ENCODE measurements around the gene ICE2.

Gene ICE2

DNA sequence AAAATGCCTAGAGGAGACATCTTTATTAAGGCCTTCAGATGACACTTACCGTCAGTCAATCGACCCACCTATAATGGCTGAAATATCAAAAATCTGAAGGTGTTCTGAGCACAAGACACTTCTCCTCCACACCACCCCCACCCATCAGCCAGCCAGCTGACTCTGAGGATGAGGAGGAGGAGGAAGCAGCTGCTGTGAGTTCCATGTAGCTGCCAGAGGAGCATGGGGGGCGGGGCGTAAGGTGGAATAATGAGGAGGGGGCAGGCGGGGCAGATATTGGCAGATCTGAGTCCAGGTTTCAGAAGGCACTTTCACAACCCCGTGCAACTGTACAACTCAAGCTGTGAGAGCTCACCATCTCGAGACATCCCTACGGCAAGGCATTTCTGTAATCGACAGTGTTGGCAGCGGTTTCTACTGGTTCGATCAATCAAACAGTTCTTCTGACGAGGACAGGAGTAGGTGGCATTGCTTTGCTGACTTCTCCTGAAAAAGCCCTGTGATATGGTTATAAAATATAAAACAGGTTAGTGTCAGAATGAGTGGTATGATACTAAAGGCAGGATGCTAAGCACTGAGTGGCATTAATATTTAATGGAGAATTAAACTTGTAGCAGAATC is 35.4 kb upstream of the ICE2 start:
- no peak overlapping the region for H3K27ac ChIP-seq
- no peak overlapping the region for H3K4me3 ChIP-seq (ENCODE audit: low read depth, low read length)
- peaks cover 46% of the 10 kb centered on the region for H3K36me3 ChIP-seq
- no peak for DNase-seq
- TF ChIP-seq, protein P1, sequence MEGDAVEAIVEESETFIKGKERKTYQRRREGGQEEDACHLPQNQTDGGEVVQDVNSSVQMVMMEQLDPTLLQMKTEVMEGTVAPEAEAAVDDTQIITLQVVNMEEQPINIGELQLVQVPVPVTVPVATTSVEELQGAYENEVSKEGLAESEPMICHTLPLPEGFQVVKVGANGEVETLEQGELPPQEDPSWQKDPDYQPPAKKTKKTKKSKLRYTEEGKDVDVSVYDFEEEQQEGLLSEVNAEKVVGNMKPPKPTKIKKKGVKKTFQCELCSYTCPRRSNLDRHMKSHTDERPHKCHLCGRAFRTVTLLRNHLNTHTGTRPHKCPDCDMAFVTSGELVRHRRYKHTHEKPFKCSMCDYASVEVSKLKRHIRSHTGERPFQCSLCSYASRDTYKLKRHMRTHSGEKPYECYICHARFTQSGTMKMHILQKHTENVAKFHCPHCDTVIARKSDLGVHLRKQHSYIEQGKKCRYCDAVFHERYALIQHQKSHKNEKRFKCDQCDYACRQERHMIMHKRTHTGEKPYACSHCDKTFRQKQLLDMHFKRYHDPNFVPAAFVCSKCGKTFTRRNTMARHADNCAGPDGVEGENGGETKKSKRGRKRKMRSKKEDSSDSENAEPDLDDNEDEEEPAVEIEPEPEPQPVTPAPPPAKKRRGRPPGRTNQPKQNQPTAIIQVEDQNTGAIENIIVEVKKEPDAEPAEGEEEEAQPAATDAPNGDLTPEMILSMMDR (IDR thresholded peaks at IDR 0.05; ENCODE audit: low read depth, low read length), result no peak
- no peaks in the 10 kb centered on the region for H3K27me3 ChIP-seq (ENCODE audit: insufficient read depth, low read depth, severe bottlenecking)
- H3K9me3 ChIP-seq (ENCODE audit: severe bottlenecking), result no peaks in the 10 kb centered on the region

DNA sequence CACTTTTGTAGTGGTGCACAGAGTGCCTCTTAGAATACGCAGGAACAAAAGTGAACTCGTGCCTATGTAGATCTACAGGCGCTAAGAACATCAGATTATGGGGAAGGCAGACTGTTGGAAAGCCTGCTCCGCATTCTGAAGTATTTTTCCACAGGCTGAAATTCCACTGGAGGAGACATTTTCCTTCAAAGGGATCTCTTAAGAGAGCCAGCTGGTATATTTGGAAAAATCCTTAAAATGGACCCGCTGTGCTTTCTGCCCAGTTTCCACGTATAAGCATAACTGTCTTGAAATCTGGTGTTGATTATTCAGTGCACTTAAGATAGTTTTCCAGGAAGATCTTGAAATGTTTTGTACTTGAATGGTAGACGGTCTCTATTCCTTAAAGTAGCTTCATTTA is 34.7 kb upstream of the ICE2 start:
- TF ChIP-seq, protein P1 (IDR thresholded peaks at IDR 0.05; ENCODE audit: low read depth, low read length), result no peak
- peaks cover 46% of the 10 kb centered on the region for H3K36me3 ChIP-seq
- H3K4me3 ChIP-seq (ENCODE audit: low read depth, low read length), result no peak overlapping the region
- H3K9me3 ChIP-seq (ENCODE audit: severe bottlenecking), result no peaks in the 10 kb centered on the region
- no peak for DNase-seq
- H3K27me3 ChIP-seq (ENCODE audit: insufficient read depth, low read depth, severe bottlenecking), result no peaks in the 10 kb centered on the region
- no peak overlapping the region for H3K27ac ChIP-seq

DNA sequence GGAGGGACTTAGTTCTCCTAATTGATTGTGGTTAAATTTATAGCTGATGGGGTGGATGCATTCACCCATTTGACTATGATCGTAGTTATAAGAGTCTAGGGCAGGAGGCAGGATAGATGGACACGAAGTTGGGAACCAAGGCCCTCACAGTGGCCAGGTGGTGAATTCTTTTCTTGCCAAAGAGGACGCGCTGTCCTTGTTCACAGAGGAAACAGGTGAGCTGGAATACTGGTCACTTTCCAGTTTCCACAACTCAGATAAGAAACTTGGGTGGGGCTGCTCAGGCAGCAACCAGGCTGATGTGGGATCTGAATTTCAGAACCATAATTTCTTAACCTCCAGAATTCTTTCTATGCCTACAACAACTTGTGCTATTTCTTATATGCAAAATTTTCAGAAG is 34.0 kb upstream of the ICE2 start:
- TF ChIP-seq, protein P1 (IDR thresholded peaks at IDR 0.05; ENCODE audit: low read depth, low read length), result no peak
- Histone ChIP-seq H3K27me3 (ENCODE audit: insufficient read depth, low read depth, severe bottlenecking) (no peaks in the 10 kb centered on the region), H3K36me3 (peaks cover 51% of the 10 kb centered on the region), H3K4me3 (ENCODE audit: low read depth, low read length) (no peak overlapping the region), H3K9me3 (ENCODE audit: severe bottlenecking) (no peaks in the 10 kb centered on the region), H3K27ac (no peak overlapping the region)
- DNase-seq, result no peak

DNA sequence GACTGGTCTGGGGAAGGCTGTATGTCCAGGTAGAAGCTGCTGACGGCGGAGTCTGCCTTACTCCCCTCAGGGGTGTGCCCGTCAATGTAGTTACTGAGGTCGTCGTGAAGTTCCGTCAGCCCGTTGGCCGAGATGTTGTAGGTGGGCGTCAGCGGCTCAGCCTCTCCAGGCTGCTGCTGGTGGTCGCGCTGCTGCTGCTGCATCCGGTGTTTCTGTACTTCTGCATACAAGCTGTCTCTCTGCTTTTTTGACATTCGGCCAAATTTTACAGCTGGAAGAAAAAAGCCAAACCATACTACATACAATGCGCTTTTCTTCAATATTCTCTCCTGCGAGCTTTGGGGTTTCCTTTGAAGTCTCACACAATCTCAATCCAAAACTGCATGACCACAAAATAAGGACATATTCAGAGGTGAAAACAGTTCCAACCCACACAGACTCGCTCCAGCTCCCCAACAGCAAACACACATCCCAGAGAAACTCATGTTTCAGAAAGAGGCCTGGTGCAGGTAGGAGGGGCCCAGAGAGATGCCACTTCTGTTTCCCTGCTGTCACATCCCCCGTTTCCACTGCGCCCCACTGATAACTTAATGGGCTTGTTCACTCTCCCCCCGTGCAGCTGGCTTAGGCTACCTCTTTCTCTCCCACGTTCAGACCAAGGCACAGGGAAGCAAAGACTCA is 32.5 kb upstream of the ICE2 start:
- no peaks in the 10 kb centered on the region for H3K9me3 ChIP-seq (ENCODE audit: severe bottlenecking)
- H3K4me3 ChIP-seq (ENCODE audit: low read depth, low read length), result no peak overlapping the region
- DNase-seq, result no peak
- no peak overlapping the region for H3K27ac ChIP-seq
- peaks cover 58% of the 10 kb centered on the region for H3K36me3 ChIP-seq
- no peaks in the 10 kb centered on the region for H3K27me3 ChIP-seq (ENCODE audit: insufficient read depth, low read depth, severe bottlenecking)
- TF ChIP-seq, protein P1 (IDR thresholded peaks at IDR 0.05; ENCODE audit: low read depth, low read length), result no peak

DNA sequence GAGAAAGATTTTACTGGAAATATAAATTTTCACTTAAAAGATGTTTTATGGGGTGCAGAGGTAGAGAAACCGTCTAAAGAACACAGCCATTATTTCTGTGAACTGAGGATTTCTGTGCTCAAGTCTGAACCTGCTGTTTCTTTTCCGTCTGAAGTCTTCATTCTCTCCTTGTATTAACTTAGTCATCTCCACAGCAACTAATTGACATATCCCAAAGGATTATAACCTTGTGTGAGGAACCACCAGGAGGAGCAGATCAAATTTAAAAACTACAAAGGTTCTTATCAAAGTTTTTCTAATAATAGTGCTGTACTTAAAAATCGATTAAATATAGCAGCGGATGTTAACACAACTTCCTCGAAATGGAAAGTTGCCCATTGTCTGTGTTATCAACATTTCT is 31.1 kb upstream of the ICE2 start:
- no peak overlapping the region for H3K4me3 ChIP-seq (ENCODE audit: low read depth, low read length)
- peaks cover 66% of the 10 kb centered on the region for H3K36me3 ChIP-seq
- TF ChIP-seq, protein P1 (IDR thresholded peaks at IDR 0.05; ENCODE audit: low read depth, low read length), result no peak
- no peaks in the 10 kb centered on the region for H3K27me3 ChIP-seq (ENCODE audit: insufficient read depth, low read depth, severe bottlenecking)
- H3K27ac ChIP-seq, result no peak overlapping the region
- no peak for DNase-seq
- H3K9me3 ChIP-seq (ENCODE audit: severe bottlenecking), result no peaks in the 10 kb centered on the region
